ENCODE data around the gene LGALSL.

DNA sequence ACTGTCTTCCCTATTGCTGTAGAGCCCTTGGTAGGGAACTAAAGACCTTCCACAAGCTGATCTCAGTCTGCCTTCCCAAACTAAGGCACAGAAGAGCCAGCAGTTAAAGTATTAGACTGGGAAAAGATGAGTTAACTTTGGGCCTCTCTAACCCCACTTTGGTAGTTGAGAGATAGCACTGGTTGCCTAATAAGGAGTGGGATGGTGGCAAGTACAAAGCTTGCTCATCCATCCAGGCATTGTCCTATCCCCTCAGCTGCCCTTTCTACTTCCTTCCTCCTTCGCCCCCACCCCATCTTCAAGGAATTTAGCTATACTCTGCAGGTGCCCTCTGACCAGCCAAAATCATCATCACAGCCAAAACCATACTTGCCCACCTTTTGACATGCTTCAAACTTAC lies 48.0 kb downstream of the LGALSL start:
- TF ChIP-seq TAF1 (IDR thresholded peaks at IDR 0.05; ENCODE audit: low read depth, low read length) (no peak), POLR2AphosphoS5 (IDR thresholded peaks at IDR 0.05; ENCODE audit: low read depth, low read length) (no peak)

Data from GM12891 (cell line).